WTC11 (cell line): ENCODE measurements around the gene ZNF311. TPM values are rescaled to one million over a fixed set of nuclear protein-coding genes. Genes with fewer than 3 reads are reported as not detected.

ENCODE experiments used
- ATF2 ChIP-seq: sonication (generic); formaldehyde crosslinking; IDR thresholded peaks from 2 replicates; pipeline ENCODE4 v1.8.1; 2022; ENCODE audit warnings: low read depth, missing genetic modification reagents, borderline replicate concordance
- E2F5 ChIP-seq: sonication (generic); formaldehyde crosslinking; IDR thresholded peaks from 2 replicates; pipeline ENCODE4 v1.8.1; 2022; ENCODE audit warnings: mild to moderate bottlenecking, moderate library complexity, missing genetic modification reagents
- EMX1 ChIP-seq: fragments of 250-450 bp; sonication (Bioruptor Pico); IDR thresholded peaks from 2 replicates; pipeline ENCODE4 v1.8.0; 2021; ENCODE audit warnings: mild to moderate bottlenecking
- ERG ChIP-seq: fragments of 250-450 bp; sonication (Bioruptor Pico); IDR thresholded peaks from 2 replicates; pipeline ENCODE4 v1.8.0; 2021; ENCODE audit warnings: mild to moderate bottlenecking
- FOXJ3 ChIP-seq: sonication (generic); formaldehyde crosslinking; IDR thresholded peaks from 2 replicates; pipeline ENCODE4 v1.9.0; 2021; ENCODE audit warnings: missing genetic modification reagents, mild to moderate bottlenecking, borderline replicate concordance
- FOXP1 ChIP-seq: sonication (generic); formaldehyde crosslinking; IDR thresholded peaks from 2 replicates; pipeline ENCODE4 v1.8.0; 2022; ENCODE audit warnings: missing genetic modification reagents, mild to moderate bottlenecking, moderate library complexity, borderline replicate concordance
- GTF2I ChIP-seq: fragments of 250-450 bp; sonication (Bioruptor Pico); conservative IDR thresholded peaks from 2 replicates; pipeline ENCODE4 v1.4.0; 2021; ENCODE audit warnings: mild to moderate bottlenecking
- HMGXB4 ChIP-seq: sonication (generic); formaldehyde crosslinking; IDR thresholded peaks from 2 replicates; pipeline ENCODE4 v1.8.1; 2023; ENCODE audit warnings: mild to moderate bottlenecking, moderate library complexity, missing genetic modification reagents
- JUN ChIP-seq: sonication (generic); formaldehyde crosslinking; IDR thresholded peaks from 2 replicates; pipeline ENCODE4 v1.8.0; 2023; ENCODE audit warnings: mild to moderate bottlenecking, missing genetic modification reagents
- MAX ChIP-seq: sonication (generic); formaldehyde crosslinking; IDR thresholded peaks from 2 replicates; pipeline ENCODE4 v1.8.0; 2022; ENCODE audit warnings: mild to moderate bottlenecking, missing genetic modification reagents
- NFATC4 ChIP-seq: fragments of 250-450 bp; sonication (Bioruptor Pico); IDR thresholded peaks from 2 replicates; pipeline ENCODE4 v1.9.0; 2021; ENCODE audit warnings: mild to moderate bottlenecking
- NR3C1 ChIP-seq: sonication (generic); formaldehyde crosslinking; conservative IDR thresholded peaks from 2 replicates; pipeline ENCODE4 v1.8.1; 2023; ENCODE audit warnings: low read depth, mild to moderate bottlenecking, missing genetic modification reagents
- PRRX2 ChIP-seq: fragments of 250-450 bp; sonication (Bioruptor Pico); IDR thresholded peaks from 2 replicates; pipeline ENCODE4 v1.8.0; 2021; ENCODE audit warnings: mild to moderate bottlenecking
- RELA ChIP-seq: sonication (generic); formaldehyde crosslinking; IDR thresholded peaks from 2 replicates; pipeline ENCODE4 v1.8.1; 2022; ENCODE audit warnings: missing genetic modification reagents, mild to moderate bottlenecking, borderline replicate concordance
- RORB ChIP-seq: fragments of 250-450 bp; sonication (Bioruptor Pico); IDR thresholded peaks from 2 replicates; pipeline ENCODE4 v1.9.0; 2021; ENCODE audit warnings: mild to moderate bottlenecking
- TEAD4 ChIP-seq: sonication (generic); formaldehyde crosslinking; IDR thresholded peaks from 2 replicates; pipeline ENCODE4 v1.8.0; 2022; ENCODE audit warnings: mild to moderate bottlenecking, missing genetic modification reagents
- USF2 ChIP-seq: sonication (generic); formaldehyde crosslinking; IDR thresholded peaks from 2 replicates; pipeline ENCODE4 v1.8.1; 2023; ENCODE audit warnings: mild to moderate bottlenecking, missing genetic modification reagents, moderate library complexity
- ZNF138 ChIP-seq: sonication (generic); formaldehyde crosslinking; conservative IDR thresholded peaks from 2 replicates; pipeline ENCODE4 v1.8.1; 2022; ENCODE audit warnings: mild to moderate bottlenecking, moderate library complexity, missing genetic modification reagents
- ZNF281 ChIP-seq: sonication (generic); formaldehyde crosslinking; IDR thresholded peaks from 2 replicates; pipeline ENCODE4 v1.8.0; 2023; ENCODE audit warnings: mild to moderate bottlenecking, missing genetic modification reagents
- total RNA-seq: library from RNA; stranded (reverse); gene quantifications from 3 replicates; pipeline ENCODE4 v1.2.3, GENCODE V29; 2021

ZNF311 gene
- total RNA-seq, 1 experiment from 2014 or later: 2.0 TPM

- TF ChIP-seq NR3C1 (CRISPR knock-in tag) (no peak), FOXJ3 (CRISPR knock-in tag) (no peak), USF2 (no peak), NFATC4 (no peak), RORB (CRISPR knock-in tag) (no peak), EMX1 (CRISPR knock-in tag) (no peak), ATF2 (no peak), TEAD4 (no peak), JUN (CRISPR knock-in tag) (no peak), ZNF138 (CRISPR knock-in tag) (no peak), PRRX2 (CRISPR knock-in tag) (no peak), FOXP1 (CRISPR knock-in tag) (no peak), E2F5 (0 out of 2 replicates have a peak, but pooled peaks have one; percentile 45), ZNF281 (CRISPR knock-in tag) (no peak), HMGXB4 (CRISPR knock-in tag) (peak; percentile 99), ERG (CRISPR knock-in tag) (no peak), MAX (CRISPR knock-in tag) (peak; percentile 50), RELA (CRISPR knock-in tag) (no peak), GTF2I (CRISPR knock-in tag) (no peak)
These were observed 11.7 kb upstream of the ZNF311 start (continued) for GRCh38 chr6:29016559-29017427.
